HepG2 (cell line): ENCODE data around the gene RAB40C. TPM values are rescaled to one million over a fixed set of nuclear protein-coding genes. Genes with fewer than 3 reads are reported as not detected.

ENCODE experiments used
- CBX2 ChIP-seq, 2 experiments: fragments of 200-600 bp in 1 of 2; sonication (generic); formaldehyde crosslinking in 1 of 2; IDR thresholded peaks; 2 replicates each; pipeline versions ENCODE4 v1.7.0 to v1.8.1; 2018 to 2022; ENCODE audit warnings: low read depth in 2 of 2, low read length in 1 of 2, mild to moderate bottlenecking in 1 of 2, missing genetic modification reagents in 1 of 2
- HDAC1 ChIP-seq: sonication (generic); formaldehyde crosslinking; IDR thresholded peaks from 2 replicates; pipeline ENCODE4 v1.5.1; 2020; ENCODE audit warnings: mild to moderate bottlenecking, missing genetic modification reagents
- KAT8 ChIP-seq: IDR thresholded peaks from 2 replicates; pipeline ENCODE4 v1.6.1; 2016; ENCODE audit warnings: missing genetic modification reagents, missing compliant biosample characterization
- MED1 ChIP-seq: sonication (generic); formaldehyde crosslinking; IDR thresholded peaks from 2 replicates; pipeline ENCODE4 v1.4.0; 2020; ENCODE audit warnings: missing genetic modification reagents
- MTA1 ChIP-seq: sonication (generic); formaldehyde crosslinking; IDR thresholded peaks from 2 replicates; pipeline ENCODE4 v1.4.0; 2020; ENCODE audit warnings: missing genetic modification reagents, mild to moderate bottlenecking, borderline replicate concordance
- NAIF1 ChIP-seq: sonication (generic); formaldehyde crosslinking; IDR thresholded peaks from 2 replicates; pipeline ENCODE4 v1.5.0; 2020; ENCODE audit warnings: mild to moderate bottlenecking, missing genetic modification reagents, borderline replicate concordance
- SIN3B ChIP-seq: fragments of 150-350 bp; IDR thresholded peaks from 2 replicates; pipeline ENCODE4 v1.6.1; 2014; ENCODE audit warnings: low read length
- SYNCRIP ChIP-seq: fragments of 200-400 bp; formaldehyde crosslinking; IDR thresholded peaks from 2 replicates; pipeline ENCODE4 v1.6.1; 2018; ENCODE audit warnings: mild to moderate bottlenecking, low read depth, low read length; ENCODE audit not compliant: insufficient read depth
- TAF15 ChIP-seq: fragments of 200-400 bp; formaldehyde crosslinking; IDR thresholded peaks from one replicate; pipeline ENCODE4 v1.6.1; 2018; ENCODE audit warnings: mild to moderate bottlenecking, low read depth, low read length; ENCODE audit not compliant: poor library complexity, severe bottlenecking
- ZBTB10 ChIP-seq: sonication (generic); formaldehyde crosslinking; IDR thresholded peaks from 2 replicates; pipeline ENCODE4 v1.4.0; 2020; ENCODE audit warnings: missing genetic modification reagents, borderline replicate concordance
- ZNF142 ChIP-seq: sonication (generic); formaldehyde crosslinking; IDR thresholded peaks from 2 replicates; pipeline ENCODE4 v1.4.0; 2020; ENCODE audit warnings: missing genetic modification reagents
- ZNF350 ChIP-seq: sonication (generic); formaldehyde crosslinking; IDR thresholded peaks from 2 replicates; pipeline ENCODE4 v1.4.0; 2020; ENCODE audit warnings: mild to moderate bottlenecking, low read depth, missing genetic modification reagents, borderline replicate concordance
- ZNF501 ChIP-seq: sonication (generic); formaldehyde crosslinking; IDR thresholded peaks from 2 replicates; pipeline ENCODE4 v1.5.1; 2020; ENCODE audit warnings: mild to moderate bottlenecking, moderate library complexity, missing genetic modification reagents
- ZNF687 ChIP-seq: sonication (generic); formaldehyde crosslinking; IDR thresholded peaks from 2 replicates; pipeline ENCODE4 v1.5.1; 2020; ENCODE audit warnings: mild to moderate bottlenecking, missing genetic modification reagents, moderate library complexity
- ZNF772 ChIP-seq: sonication (generic); formaldehyde crosslinking; IDR thresholded peaks from 2 replicates; pipeline ENCODE4 v1.5.0; 2020; ENCODE audit warnings: mild to moderate bottlenecking, missing genetic modification reagents
- polyA plus RNA-seq, 8 experiments: library from polyadenylated mRNA; depleted of rRNA in 3 of 8; stranded (reverse) in 7 of 8; unstranded in 1 of 8; fragments of >200 nt; fragmentation: Illumina TruSeq in 4 of 8; extraction: Trizol in 4 of 8; gene quantifications; 2 replicates each; pipeline versions ENCODE4 v1.2.1 to v1.2.3, GENCODE V29; 2011 to 2016; ENCODE audit warnings: low read depth in 4 of 8, missing spikeins in 1 of 8, mixed read lengths in 1 of 8; ENCODE audit not compliant: insufficient read depth in 1 of 8
- total RNA-seq, 5 experiments: library from RNA; depleted of rRNA; stranded (reverse); fragments of >200 nt; fragmentation: Illumina TruSeq; extraction: Trizol; gene quantifications; 2 replicates each; pipeline ENCODE4 v1.2.3, GENCODE V29; 2016; ENCODE audit warnings: low read depth in 1 of 5

RAB40C gene
- total and polyA plus RNA-seq, 2 of the 13 experiments (the other 11 are each of a cell fraction or from before 2014, with no cell fraction given), result 7.7 to 11.5 TPM

- TF ChIP-seq ZNF142 (CRISPR knock-in tag) (no peak), ZNF687 (CRISPR knock-in tag) (peak; percentile 92), MTA1 (CRISPR knock-in tag) (peak; percentile 99), ZBTB10 (CRISPR knock-in tag) (no peak), MED1 (CRISPR knock-in tag) (peak; percentile 91), SIN3B (no peak), CBX2 (IDR thresholded peaks at IDR 0.05; ENCODE audit: low read depth, low read length) (no peak), CBX2 (CRISPR knock-in tag; IDR thresholded peaks at IDR 0.05; ENCODE audit: low read depth) (peak; percentile 67; the same call in 1 of the 2 replicates), ZNF772 (CRISPR knock-in tag) (peak; percentile 54; the same call in 1 of the 2 replicates), TAF15 (peak; percentile 19), SYNCRIP (no peak), KAT8 (peak; percentile 65; the same call in 1 of the 2 replicates), ZNF501 (peak; percentile 79; the same call in 1 of the 2 replicates), NAIF1 (CRISPR knock-in tag) (0 out of 2 replicates have a peak, but pooled peaks have one; percentile 77), ZNF350 (peak; percentile 61; the same call in 1 of the 2 replicates), HDAC1 (CRISPR knock-in tag) (peak; percentile 95)
Measured at GRCh38 chr16:558298-559020, 31.4 kb upstream of the RAB40C start (continued).
